NOMO-1 treated with dmso at 0.1 percent for 144 hours (cell line): Measurements from ENCODE around the gene GPN2.
"Not testable (repeated sequence)": the region's sequence is repeated elsewhere in the genome, so short reads cannot be mapped to it uniquely, and the experiment has no call there.

Experiments
- DNase-seq: peaks from one replicate; lab custom pipeline; 2025; ENCODE audit not compliant: unreplicated experiment; lab: John Stamatoyannopoulos, UW

GPN2 gene

DNA sequence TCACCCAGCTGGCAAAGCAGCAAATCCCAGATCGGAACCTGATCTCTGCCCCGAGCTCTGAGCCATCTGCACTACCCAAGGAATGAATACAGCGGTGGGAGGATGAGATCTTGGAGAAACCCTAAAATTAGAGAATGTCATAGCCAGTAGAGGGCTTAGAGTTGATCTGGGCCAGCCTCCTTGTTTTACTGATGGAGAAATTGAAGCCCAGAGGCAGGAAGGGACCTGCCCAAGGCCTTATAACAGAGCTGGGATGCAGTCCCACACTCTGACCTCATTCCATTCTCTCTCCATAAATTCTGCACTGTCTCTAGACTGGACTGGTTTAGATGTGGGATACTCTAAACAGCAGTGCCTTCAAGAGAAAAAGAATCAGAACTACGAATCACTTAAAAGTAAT, 31.9 kb downstream of the GPN2 start:
- DNase-seq = no peak

GRCh38 chr1:26857473-26858060, 32.5 kb downstream of the GPN2 start:
- DNase-seq = no peak

DNA sequence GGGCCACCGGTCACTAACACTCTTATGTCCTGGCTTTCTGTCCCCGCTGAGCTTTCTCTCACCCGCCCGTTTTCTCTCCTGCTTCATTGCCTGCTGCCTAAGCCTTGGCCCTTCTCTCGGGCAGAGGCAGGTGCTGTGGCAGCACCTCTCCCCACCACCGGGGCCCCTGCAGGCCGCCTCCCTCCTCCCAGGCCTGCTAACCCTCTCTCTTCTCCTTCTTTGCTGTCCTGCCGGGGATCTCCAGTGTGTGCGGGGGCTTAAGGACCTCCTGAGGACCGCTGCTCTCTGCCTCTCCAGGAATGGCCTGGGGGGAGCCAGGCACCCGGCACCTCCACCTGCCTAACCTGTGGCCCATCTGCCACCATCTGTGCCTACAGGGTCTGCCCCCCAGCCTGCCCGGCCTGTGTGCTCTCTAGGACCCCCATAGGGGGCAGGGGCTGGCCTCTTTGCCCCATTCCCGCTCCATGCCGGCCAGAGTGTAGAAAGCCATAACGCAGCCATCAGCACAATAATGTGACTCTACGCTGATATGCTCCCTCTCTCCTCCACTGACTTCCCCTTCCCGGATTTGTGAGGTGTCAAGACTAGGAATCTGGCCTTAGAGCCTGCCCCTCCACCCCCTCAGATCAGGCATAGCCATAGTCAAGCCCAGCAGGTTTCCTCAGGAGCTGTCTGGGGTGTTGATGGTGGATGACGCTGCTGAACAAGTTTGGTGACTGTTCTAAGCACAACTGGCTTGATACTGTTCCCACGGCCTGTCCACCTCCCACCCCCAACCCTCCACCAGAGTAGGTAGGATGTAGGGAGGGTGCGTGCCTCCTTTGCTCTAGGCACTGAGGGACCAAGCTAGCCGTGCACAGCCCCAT, 33.2 kb downstream of the GPN2 start:
- no peak for DNase-seq

GRCh38 chr1:26856181-26856580, 33.9 kb downstream of the GPN2 start:
- DNase-seq = no peak

- no peak for DNase-seq
Observed at GRCh38 chr1:26855636-26856035, 34.4 kb downstream of the GPN2 start.

GRCh38 chr1:26854906-26855305, 35.2 kb downstream of the GPN2 start:
- no peak for DNase-seq

DNA sequence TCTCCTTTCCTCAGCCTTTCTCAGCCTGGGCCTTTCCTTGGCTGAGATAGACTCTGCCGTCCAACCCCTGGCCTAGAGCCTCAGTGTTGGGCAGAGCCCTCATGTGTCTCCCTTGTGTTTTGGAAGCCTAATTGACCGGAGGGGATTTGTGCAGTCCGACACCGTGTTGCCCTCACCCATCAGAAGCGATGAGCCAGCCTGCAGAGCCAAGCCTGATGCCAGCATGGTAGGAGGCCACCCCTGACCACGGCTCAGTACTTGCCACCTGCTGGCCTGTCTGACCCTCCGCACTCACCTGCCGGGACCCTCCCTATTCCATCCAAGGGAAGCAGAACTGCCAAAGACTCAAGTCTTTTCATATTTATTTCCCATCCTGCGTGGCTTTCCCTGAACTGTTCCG, 36.5 kb downstream of the GPN2 start:
- DNase-seq = no peak

GRCh38 chr1:26853156-26853555, 36.9 kb downstream of the GPN2 start:
- DNase-seq = peak; percentile 7

- no peak for DNase-seq
Observed at GRCh38 chr1:26852701-26853100, 37.4 kb downstream of the GPN2 start.

- DNase-seq = no peak
Observed at GRCh38 chr1:26851106-26851684, 38.9 kb downstream of the GPN2 start.

DNA sequence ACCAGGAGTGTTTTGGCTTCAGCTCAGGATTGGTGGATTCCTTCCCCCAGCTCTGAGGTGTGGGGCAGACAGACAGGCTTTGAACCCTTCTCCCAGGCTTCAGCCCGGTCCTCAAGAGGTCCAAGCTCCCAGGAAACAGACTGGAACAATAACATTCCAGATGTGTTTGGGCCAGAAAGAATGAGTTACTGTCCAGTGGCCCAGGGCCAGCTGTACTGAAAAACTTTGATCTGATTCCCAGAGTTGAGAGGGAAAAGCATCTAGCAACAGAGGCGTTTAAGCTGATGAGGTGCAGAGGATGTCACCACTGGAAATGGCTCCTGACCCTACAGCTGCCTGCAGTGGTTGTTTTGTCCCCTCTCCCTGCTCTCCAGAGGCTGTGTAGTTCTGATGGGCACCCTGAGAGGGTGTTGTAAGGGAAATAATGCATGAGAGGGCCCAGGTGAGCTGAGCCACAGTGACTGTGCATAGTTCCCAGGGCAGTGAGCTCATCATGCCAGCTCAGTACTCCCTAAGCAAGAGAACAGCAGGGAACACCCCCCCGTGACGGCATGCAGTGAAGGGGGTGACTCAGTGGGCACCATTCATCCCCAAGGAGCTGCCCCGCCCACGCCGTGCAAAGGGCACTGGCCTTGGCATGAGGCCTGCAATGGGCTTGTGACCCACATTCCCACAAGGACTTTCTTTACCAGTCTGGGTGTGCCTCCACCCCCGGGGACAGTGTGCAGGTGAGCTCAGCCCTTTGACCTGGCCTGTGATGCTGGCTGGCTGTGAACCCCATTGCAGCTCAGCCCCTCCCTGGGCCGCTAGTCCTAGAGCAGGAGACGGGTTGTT, 40.9 kb downstream of the GPN2 start:
- DNase-seq = no peak

- DNase-seq = no peak
Observed at GRCh38 chr1:26848499-26848898, 41.6 kb downstream of the GPN2 start.

DNA sequence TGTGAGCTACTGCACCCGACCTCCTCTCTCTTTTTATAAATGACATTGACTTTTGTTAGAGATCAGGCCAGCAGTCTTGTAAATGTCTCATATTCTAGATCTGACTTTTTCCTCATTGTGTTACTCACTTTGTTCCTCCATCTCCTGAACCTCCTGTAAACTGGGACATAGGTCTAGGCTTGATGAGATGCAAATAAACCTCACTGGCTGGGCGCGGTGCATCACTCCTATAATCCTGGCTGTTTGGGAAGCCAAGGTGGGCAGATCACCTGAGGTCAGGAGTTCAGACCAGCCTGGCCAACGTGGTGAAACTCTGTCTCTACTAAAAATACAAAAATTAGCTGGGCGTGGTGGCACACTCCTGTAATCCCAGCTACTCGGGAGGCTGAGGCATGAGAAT, 42.3 kb downstream of the GPN2 start:
- DNase-seq = not testable (repeated sequence)

DNA sequence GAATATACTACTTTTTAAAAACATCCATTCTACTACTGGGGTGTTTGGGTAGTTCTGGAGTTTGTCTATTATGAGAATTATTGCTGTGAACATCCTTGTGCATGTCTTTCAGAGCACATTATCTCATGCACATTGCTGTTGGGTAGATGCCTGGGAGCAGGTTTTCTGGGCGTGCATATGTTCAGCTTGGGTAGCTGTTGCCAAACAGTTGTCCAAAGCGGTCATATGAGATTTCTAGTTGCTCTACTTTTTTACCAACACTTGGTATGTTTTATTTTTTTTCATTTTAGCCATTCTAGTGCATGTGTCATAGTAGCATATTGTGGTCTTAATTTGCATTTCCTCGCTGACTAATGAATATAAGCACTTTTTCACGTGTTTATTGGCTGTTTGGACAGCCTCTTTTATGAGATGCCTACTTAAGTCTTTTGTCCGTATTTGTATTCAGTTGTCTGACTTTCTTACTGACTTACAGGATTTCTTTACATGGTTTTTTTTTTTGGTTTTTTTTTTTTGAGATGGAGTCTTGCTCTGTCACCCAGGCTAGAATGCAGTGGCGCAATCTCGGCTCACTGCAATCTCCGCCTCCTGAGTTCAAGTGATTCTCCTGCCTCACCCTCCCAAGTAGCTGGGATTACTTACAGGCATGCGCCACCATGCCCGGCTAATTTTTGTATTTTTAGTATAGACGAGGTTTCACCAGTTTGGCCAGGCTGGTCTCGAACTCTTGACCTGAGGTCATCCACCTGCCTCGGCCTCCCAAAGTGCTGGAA, 45.5 kb downstream of the GPN2 start:
- no peak for DNase-seq

DNA sequence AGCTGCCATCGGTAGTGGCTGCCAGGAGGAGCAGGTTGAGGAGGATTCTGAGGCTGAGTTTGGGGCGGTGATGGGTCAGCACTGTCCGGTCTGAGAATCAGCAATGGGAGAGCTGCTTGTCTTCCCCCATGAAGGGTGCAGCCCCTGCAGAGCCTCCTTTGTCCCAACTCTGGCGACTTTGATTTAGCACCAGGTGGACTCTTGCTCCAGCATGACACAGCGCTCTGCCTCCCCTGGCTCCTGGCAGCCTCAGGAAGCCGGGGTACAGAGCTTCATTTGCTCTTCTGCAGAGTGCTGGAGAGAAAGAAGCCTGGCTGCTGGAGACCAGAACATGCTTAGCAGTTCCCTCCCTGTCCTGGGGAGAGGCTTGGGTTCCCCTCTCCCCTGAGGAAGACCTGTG, 50.3 kb downstream of the GPN2 start:
- DNase-seq = no peak

DNA sequence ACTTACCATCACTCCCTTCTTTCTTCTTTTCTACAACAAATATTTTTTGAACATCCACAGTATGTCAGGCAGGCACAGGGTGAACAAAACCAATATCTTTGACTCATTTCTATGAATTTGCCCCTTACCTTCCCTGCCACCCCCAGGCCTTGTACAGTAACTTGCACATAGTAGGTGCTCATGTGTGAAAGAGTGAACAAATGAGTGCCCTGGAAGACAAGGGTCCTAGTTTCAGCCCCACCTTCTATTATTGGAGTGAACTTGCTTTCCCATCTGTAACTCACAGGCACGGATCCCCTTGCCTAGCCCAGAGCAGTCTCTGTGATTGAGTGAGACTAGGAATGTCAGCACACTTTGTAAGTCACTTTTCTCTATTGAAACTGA, 50.8 kb downstream of the GPN2 start:
- DNase-seq = no peak

GRCh38 chr1:26838474-26839338, 51.4 kb downstream of the GPN2 start:
- no peak for DNase-seq

DNA sequence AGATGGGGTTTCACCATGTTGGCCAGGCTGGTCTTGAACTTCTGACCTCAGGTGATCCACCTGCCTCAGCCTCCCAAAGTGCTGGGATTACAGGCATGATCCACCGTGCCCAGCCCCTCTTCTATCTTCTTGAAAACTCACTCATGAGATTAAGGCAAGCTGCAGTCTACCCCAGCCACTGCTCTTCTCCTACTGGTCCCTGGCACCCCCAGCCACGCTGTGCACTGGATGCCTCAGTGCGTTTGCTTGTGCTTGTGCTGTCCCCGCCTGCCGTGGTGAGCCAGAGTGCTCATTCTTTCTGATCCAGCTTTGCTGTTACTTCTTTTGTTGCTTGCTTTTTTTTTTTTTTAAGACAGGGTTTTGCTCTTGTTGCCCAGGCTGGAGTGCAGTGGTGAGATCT, 52.4 kb downstream of the GPN2 start:
- DNase-seq = not testable (repeated sequence)

- DNase-seq = no peak
Observed at GRCh38 chr1:26833432-26834405, 56.4 kb downstream of the GPN2 start.
